Mesenchymal stem cell (in vitro differentiated cells and primary cell): Measurements from ENCODE around the gene ISL1.

Experiments used
- DNase-seq: peaks from one replicate; pipeline ENCODE4 v3.0.0-alpha.2; 2013
- H2AFZ ChIP-seq: one replicate; pipeline ENCODE4 v1.6.1; 2013; ENCODE audit warnings: low read depth, mild to moderate bottlenecking, control low read depth, inconsistent platforms, low read length, moderate library complexity
- H2AK5ac ChIP-seq: 2 replicates; pipeline ENCODE4 v1.6.1; 2013; ENCODE audit warnings: low read length, moderate library complexity, mild to moderate bottlenecking, inconsistent platforms; ENCODE audit not compliant: severe bottlenecking
- H2BK120ac ChIP-seq: one replicate; pipeline ENCODE4 v1.6.1; 2013; ENCODE audit warnings: low read depth, mild to moderate bottlenecking, inconsistent platforms, low read length, moderate library complexity
- H2BK12ac ChIP-seq, 2 experiments: one replicate each; pipeline ENCODE4 v1.6.1; 2013; ENCODE audit warnings: inconsistent platforms in 2 of 2, low read length in 2 of 2, mild to moderate bottlenecking in 2 of 2, moderate library complexity in 2 of 2, control low read depth in 1 of 2
- H2BK15ac ChIP-seq: one replicate; pipeline ENCODE4 v1.6.1; 2013; ENCODE audit warnings: mild to moderate bottlenecking, low read depth, inconsistent platforms; ENCODE audit not compliant: poor library complexity, severe bottlenecking
- H2BK5ac ChIP-seq: 2 replicates; pipeline ENCODE4 v1.6.1; 2013; ENCODE audit warnings: low read depth, mild to moderate bottlenecking, low read length, control low read depth, inconsistent platforms; ENCODE audit not compliant: poor library complexity, severe bottlenecking
- H3K14ac ChIP-seq, 2 experiments: one replicate each; pipeline ENCODE4 v1.6.1; 2013; ENCODE audit warnings: inconsistent platforms in 2 of 2, low read length in 2 of 2, control low read depth in 1 of 2, mild to moderate bottlenecking in 1 of 2, moderate library complexity in 1 of 2
- H3K18ac ChIP-seq, 2 experiments: one replicate each; pipeline ENCODE4 v1.6.1; 2013; ENCODE audit warnings: inconsistent platforms in 2 of 2, low read length in 2 of 2, control low read depth in 1 of 2, low read depth in 1 of 2, mild to moderate bottlenecking in 1 of 2
- H3K23ac ChIP-seq, 2 experiments: one replicate each; pipeline ENCODE4 v1.6.1; 2013; ENCODE audit warnings: inconsistent platforms in 2 of 2, low read length in 2 of 2, mild to moderate bottlenecking in 2 of 2, moderate library complexity in 2 of 2, control low read depth in 1 of 2
- H3K27ac ChIP-seq: 2 replicates; pipeline ENCODE4 v1.5.1; 2013; ENCODE audit warnings: mild to moderate bottlenecking, moderate library complexity, low read length, control low read depth, inconsistent platforms; ENCODE audit not compliant: poor library complexity, severe bottlenecking
- H3K27me3 ChIP-seq, 2 experiments: 2 replicates each; pipeline versions ENCODE4 v1.6.1 to v1.7.0; 2013; ENCODE audit warnings: low read length in 2 of 2, mild to moderate bottlenecking in 2 of 2, moderate library complexity in 2 of 2, control low read depth in 1 of 2, inconsistent platforms in 1 of 2; ENCODE audit not compliant: control insufficient read depth in 1 of 2, insufficient read depth in 1 of 2
- H3K36me3 ChIP-seq, 2 experiments: 2 replicates each; pipeline versions ENCODE4 v1.6.1 to v1.7.0; 2013; ENCODE audit warnings: low read length in 2 of 2, control low read depth in 1 of 2, inconsistent platforms in 1 of 2, low read depth in 1 of 2, mild to moderate bottlenecking in 1 of 2; ENCODE audit not compliant: insufficient read depth in 2 of 2, control insufficient read depth in 1 of 2
- H3K4ac ChIP-seq, 2 experiments: one replicate each; pipeline ENCODE4 v1.6.1; 2013; ENCODE audit warnings: inconsistent platforms in 2 of 2, low read length in 2 of 2, mild to moderate bottlenecking in 2 of 2, moderate library complexity in 2 of 2, control low read depth in 1 of 2, low read depth in 1 of 2
- H3K4me1 ChIP-seq: 2 replicates; pipeline ENCODE4 v1.6.1; 2013; ENCODE audit warnings: low read depth, low read length, control low read depth; ENCODE audit not compliant: control insufficient read depth, insufficient read depth
- H3K4me2 ChIP-seq: 2 replicates; pipeline ENCODE4 v1.6.1; 2013; ENCODE audit warnings: low read length, mild to moderate bottlenecking, inconsistent platforms; ENCODE audit not compliant: poor library complexity, severe bottlenecking
- H3K4me3 ChIP-seq, 2 experiments: 2 replicates each; pipeline versions ENCODE4 v1.5.1 to v1.7.0; 2013; ENCODE audit warnings: low read length in 2 of 2, mild to moderate bottlenecking in 2 of 2, control low read depth in 1 of 2, low read depth in 1 of 2; ENCODE audit not compliant: insufficient read depth in 1 of 2
- H3K79me1 ChIP-seq: replicated peaks from 2 replicates; pipeline ENCODE4 v1.6.1; 2013; ENCODE audit warnings: mild to moderate bottlenecking, control low read depth, low read length, inconsistent platforms; ENCODE audit not compliant: poor library complexity, severe bottlenecking
- H3K9ac ChIP-seq: 2 replicates; pipeline ENCODE4 v1.7.0; 2013; ENCODE audit warnings: mild to moderate bottlenecking, low read length, moderate library complexity
- H3K9me3 ChIP-seq: 2 replicates; pipeline ENCODE4 v1.7.0; 2013; ENCODE audit warnings: mild to moderate bottlenecking, low read length; ENCODE audit not compliant: control insufficient read depth
- H4K8ac ChIP-seq: one replicate; pipeline ENCODE4 v1.6.1; 2013; ENCODE audit warnings: inconsistent platforms, mild to moderate bottlenecking, low read length, moderate library complexity
- H4K91ac ChIP-seq: one replicate; pipeline ENCODE4 v1.6.1; 2013; ENCODE audit warnings: mild to moderate bottlenecking, low read length, inconsistent platforms
- WGBS: methylation state at CpG from one replicate; pipeline ENCODE4 v1.1.7; 2013; ENCODE audit warnings: mixed read lengths; 5-methylcytosine and 5-hydroxymethylcytosine counted together

Gene ISL1

GRCh38 chr5:51388488-51389287, 5.4 kb downstream of the ISL1 start:
- H2BK5ac ChIP-seq = no peak overlapping the region
- peaks cover 82 to 95% of the 10 kb centered on the region in 2 experiments for H3K27me3 ChIP-seq
- 4% methylated on average over 8 of the region's 12 CpGs for WGBS
- peak overlapping the region; percentile 2 for H4K91ac ChIP-seq
- no peak overlapping the region for H3K27ac ChIP-seq
- H2BK12ac ChIP-seq = peak overlapping the region; percentile 18 to 24
- no peaks in the 10 kb centered on the region for H3K36me3 ChIP-seq
- peak; percentile 43 for DNase-seq
- H3K23ac ChIP-seq = peak overlapping the region in 1 of 2 experiments; percentile 34
- H4K8ac ChIP-seq = peak overlapping the region; percentile 72
- no peaks in the 10 kb centered on the region for H3K9me3 ChIP-seq
- H2BK120ac ChIP-seq = peak overlapping the region; percentile 37
- peak overlapping the region; percentile 2 for H2AFZ ChIP-seq
- peaks cover 16% of the 10 kb centered on the region for H3K4me1 ChIP-seq
- no peaks in the 10 kb centered on the region for H3K79me1 ChIP-seq
- no peak overlapping the region for H3K4me2 ChIP-seq
- peak overlapping the region; percentile 56 to 77 for H3K4ac ChIP-seq
- H3K9ac ChIP-seq = no peak overlapping the region
- H3K18ac ChIP-seq = peak overlapping the region; percentile 69 to 89
- no peak overlapping the region for H2AK5ac ChIP-seq
- H3K4me3 ChIP-seq = no peak overlapping the region
- H2BK15ac ChIP-seq = no peak overlapping the region
- H3K14ac ChIP-seq = no peak overlapping the region

- Histone ChIP-seq H3K4me2 (no peak overlapping the region), H3K23ac (no peak overlapping the region), H3K4me3 (no peak overlapping the region), H3K14ac (no peak overlapping the region), H2AK5ac (no peak overlapping the region), H2BK120ac (peak overlapping the region; percentile 37), H4K91ac (peak overlapping the region; percentile 2), H3K9ac (no peak overlapping the region), H2BK15ac (no peak overlapping the region), H2BK5ac (no peak overlapping the region), H2BK12ac (peak overlapping the region in 1 of 2 experiments; percentile 18), H3K79me1 (no peaks in the 10 kb centered on the region), H3K18ac (peak overlapping the region; percentile 25 to 69), H2AFZ (peak overlapping the region; percentile 2), H3K4me1 (peaks cover 15% of the 10 kb centered on the region), H3K27ac (no peak overlapping the region), H3K9me3 (no peaks in the 10 kb centered on the region), H3K27me3 (peaks cover 81 to 90% of the 10 kb centered on the region in 2 experiments), H3K4ac (peak overlapping the region in 1 of 2 experiments; percentile 77), H4K8ac (peak overlapping the region; percentile 72), H3K36me3 (no peaks in the 10 kb centered on the region)
- WGBS = 2% methylated on average over 17 of the region's 17 CpGs
- DNase-seq = no peak
Measured at GRCh38 chr5:51389288-51389576, 6.0 kb downstream of the ISL1 start.

GRCh38 chr5:51389577-51390463, 6.6 kb downstream of the ISL1 start:
- H3K79me1 ChIP-seq = no peaks in the 10 kb centered on the region
- H2AFZ ChIP-seq = no peak overlapping the region
- no peaks in the 10 kb centered on the region for H3K36me3 ChIP-seq
- H3K9me3 ChIP-seq = no peaks in the 10 kb centered on the region
- no peak overlapping the region for H3K9ac ChIP-seq
- H2BK12ac ChIP-seq = peak overlapping the region; percentile 11 to 77
- peak overlapping the region in 1 of 2 experiments; percentile 84 for H3K14ac ChIP-seq
- peak overlapping the region; percentile 89 for H4K91ac ChIP-seq
- no peak overlapping the region for H3K27ac ChIP-seq
- peak overlapping the region; percentile 89 to 94 for H3K18ac ChIP-seq
- peaks cover 15% of the 10 kb centered on the region for H3K4me1 ChIP-seq
- peak overlapping the region; percentile 73 for H3K4me2 ChIP-seq
- peak overlapping the region; percentile 41 to 69 for H3K4me3 ChIP-seq
- peaks cover 77 to 89% of the 10 kb centered on the region in 2 experiments for H3K27me3 ChIP-seq
- H3K23ac ChIP-seq = peak overlapping the region; percentile 80 to 96
- peak overlapping the region; percentile 93 for H4K8ac ChIP-seq
- H2BK5ac ChIP-seq = no peak overlapping the region
- H2AK5ac ChIP-seq = no peak overlapping the region
- 19% methylated on average over 67 of the region's 68 CpGs for WGBS
- peak overlapping the region; percentile 42 for H2BK120ac ChIP-seq
- H2BK15ac ChIP-seq = peak overlapping the region; percentile 77
- DNase-seq = peak; percentile 83
- H3K4ac ChIP-seq = peak overlapping the region; percentile 43 to 76

- no peak overlapping the region for H2BK5ac ChIP-seq
- no peaks in the 10 kb centered on the region for H3K9me3 ChIP-seq
- no peak overlapping the region for H2AFZ ChIP-seq
- no peak overlapping the region for H2BK15ac ChIP-seq
- no peaks in the 10 kb centered on the region for H3K36me3 ChIP-seq
- H3K4ac ChIP-seq = no peak overlapping the region
- H3K18ac ChIP-seq = no peak overlapping the region
- H3K4me2 ChIP-seq = no peak overlapping the region
- H3K9ac ChIP-seq = no peak overlapping the region
- no peak overlapping the region for H3K23ac ChIP-seq
- H3K4me1 ChIP-seq = peaks cover 15% of the 10 kb centered on the region
- no peak overlapping the region for H2BK120ac ChIP-seq
- H4K91ac ChIP-seq = no peak overlapping the region
- 65% methylated on average over 5 of the region's 5 CpGs for WGBS
- no peak overlapping the region for H3K14ac ChIP-seq
- H2BK12ac ChIP-seq = no peak overlapping the region
- H3K4me3 ChIP-seq = no peak overlapping the region
- no peak overlapping the region for H3K27ac ChIP-seq
- no peaks in the 10 kb centered on the region for H3K79me1 ChIP-seq
- no peak for DNase-seq
- H3K27me3 ChIP-seq = peaks cover 84 to 89% of the 10 kb centered on the region in 2 experiments
- H2AK5ac ChIP-seq = no peak overlapping the region
- peak overlapping the region; percentile 3 for H4K8ac ChIP-seq
Measured at GRCh38 chr5:51391175-51391574, 7.9 kb downstream of the ISL1 start.
